NCI-H1417 treated with DMSO at 0.1 percent for 48 hours (cell line): ENCODE measurements around the gene SPAAR.

Source experiments
- DNase-seq: peaks from one replicate; lab custom pipeline; 2025; lab: John Stamatoyannopoulos, UW

Gene SPAAR

GRCh38 chr9:35951736-35952135, 42.4 kb downstream of the SPAAR start:
- DNase-seq, result no peak

GRCh38 chr9:35952526-35953191, 43.4 kb downstream of the SPAAR start:
- DNase-seq, result no peak

- DNase-seq, result peak; percentile 8
Observed at GRCh38 chr9:35954942-35955546, 45.8 kb downstream of the SPAAR start.

GRCh38 chr9:35956651-35957050, 47.4 kb downstream of the SPAAR start:
- no peak for DNase-seq

- DNase-seq, result no peak
Observed at GRCh38 chr9:35958104-35958837, 49.0 kb downstream of the SPAAR start, which contains the start of gene OR2S2. OR2S2 (minus strand) TSS chr9:35958154; CDS start chr9:35958098, 56 bp downstream.

GRCh38 chr9:35960039-35960655, 50.9 kb downstream of the SPAAR start:
- no peak for DNase-seq
